ENCODE measurements around the gene CDC42. TPM values are rescaled to one million over a fixed set of nuclear protein-coding genes. Genes with fewer than 3 reads are reported as not detected.

The CDC42 gene
- total RNA-seq, 1 experiment from 2014 or later = 217 TPM

DNA sequence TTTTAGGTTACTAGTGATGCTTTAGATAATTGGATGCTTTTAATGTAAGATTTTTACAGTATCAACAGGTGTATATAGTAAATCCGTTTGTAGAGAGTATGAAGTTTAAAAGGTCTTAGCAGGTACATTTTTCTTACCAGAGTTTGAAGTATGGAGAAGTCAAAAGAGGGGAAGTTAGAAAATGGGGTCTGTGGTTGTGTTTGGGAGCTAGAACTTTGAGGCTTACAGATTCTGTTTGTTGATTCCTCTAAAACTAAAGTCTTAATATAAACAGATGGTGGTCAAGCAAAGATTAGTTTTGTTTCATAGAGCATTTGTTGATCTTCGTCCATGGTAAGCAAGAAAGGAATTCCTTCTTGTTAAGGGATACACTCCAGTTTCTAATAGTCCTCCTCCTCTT is 35.8 kb downstream of the CDC42 start:
- no TSS peak for BruUV-seq (replicated peaks)
- H4K20me1 ChIP-seq (ENCODE audit: insufficient read depth) = peaks cover 33% of the 10 kb centered on the region; the same call in 1 of the 2 replicates

GRCh38 chr1:22089134-22089571 is 36.6 kb downstream of the CDC42 start:
- Histone ChIP-seq H3K79me2 (ENCODE audit: insufficient read depth, low read length) (peaks cover 91% of the 10 kb centered on the region), H3K4me1 (ENCODE audit: control insufficient read depth in 1 of 2, insufficient read depth in 2 of 2, low read length in 2 of 2) (no peaks in the 10 kb centered on the region), H3K27ac (ENCODE audit: low read depth, low read length) (no peak overlapping the region), H3K4me2 (ENCODE audit: low read length) (no peak overlapping the region), H3K27me3 (ENCODE audit: insufficient read depth, low read length) (no peaks in the 10 kb centered on the region), H3K4me3 (replicated peaks in 1 of 2; ENCODE audit: low read depth in 1 of 2, low read length in 2 of 2) (no peak overlapping the region), H4K20me1 (ENCODE audit: insufficient read depth) (peaks cover 33% of the 10 kb centered on the region; the same call in 1 of the 2 replicates), H3K36me3 (ENCODE audit: control insufficient read depth in 1 of 2, insufficient read depth in 2 of 2, low read length in 2 of 2) (peaks cover 14 to 21% of the 10 kb centered on the region in 2 experiments), H3K9ac (ENCODE audit: low read length) (no peak overlapping the region), H3K9me3 (ENCODE audit: control insufficient read depth in 1 of 2, insufficient read depth in 1 of 2, low read depth in 1 of 2, low read length in 2 of 2) (no peaks in the 10 kb centered on the region), H2AFZ (ENCODE audit: low read depth, low read length, poor library complexity, severe bottlenecking) (no peak overlapping the region), H3K9me2 (ENCODE audit: insufficient read depth) (no peaks in the 10 kb centered on the region)
- intact Hi-C loops (cut with micrococcal nuclease) = no loop called here
- TF ChIP-seq, protein P1, sequence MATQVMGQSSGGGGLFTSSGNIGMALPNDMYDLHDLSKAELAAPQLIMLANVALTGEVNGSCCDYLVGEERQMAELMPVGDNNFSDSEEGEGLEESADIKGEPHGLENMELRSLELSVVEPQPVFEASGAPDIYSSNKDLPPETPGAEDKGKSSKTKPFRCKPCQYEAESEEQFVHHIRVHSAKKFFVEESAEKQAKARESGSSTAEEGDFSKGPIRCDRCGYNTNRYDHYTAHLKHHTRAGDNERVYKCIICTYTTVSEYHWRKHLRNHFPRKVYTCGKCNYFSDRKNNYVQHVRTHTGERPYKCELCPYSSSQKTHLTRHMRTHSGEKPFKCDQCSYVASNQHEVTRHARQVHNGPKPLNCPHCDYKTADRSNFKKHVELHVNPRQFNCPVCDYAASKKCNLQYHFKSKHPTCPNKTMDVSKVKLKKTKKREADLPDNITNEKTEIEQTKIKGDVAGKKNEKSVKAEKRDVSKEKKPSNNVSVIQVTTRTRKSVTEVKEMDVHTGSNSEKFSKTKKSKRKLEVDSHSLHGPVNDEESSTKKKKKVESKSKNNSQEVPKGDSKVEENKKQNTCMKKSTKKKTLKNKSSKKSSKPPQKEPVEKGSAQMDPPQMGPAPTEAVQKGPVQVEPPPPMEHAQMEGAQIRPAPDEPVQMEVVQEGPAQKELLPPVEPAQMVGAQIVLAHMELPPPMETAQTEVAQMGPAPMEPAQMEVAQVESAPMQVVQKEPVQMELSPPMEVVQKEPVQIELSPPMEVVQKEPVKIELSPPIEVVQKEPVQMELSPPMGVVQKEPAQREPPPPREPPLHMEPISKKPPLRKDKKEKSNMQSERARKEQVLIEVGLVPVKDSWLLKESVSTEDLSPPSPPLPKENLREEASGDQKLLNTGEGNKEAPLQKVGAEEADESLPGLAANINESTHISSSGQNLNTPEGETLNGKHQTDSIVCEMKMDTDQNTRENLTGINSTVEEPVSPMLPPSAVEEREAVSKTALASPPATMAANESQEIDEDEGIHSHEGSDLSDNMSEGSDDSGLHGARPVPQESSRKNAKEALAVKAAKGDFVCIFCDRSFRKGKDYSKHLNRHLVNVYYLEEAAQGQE (IDR thresholded peaks at IDR 0.05; ENCODE audit: low read depth) = no peak
- no peak for TF ChIP-seq CEBPB (IDR thresholded peaks at IDR 0.05; ENCODE audit: low read depth)
- no peak for TF ChIP-seq RAD21 (IDR thresholded peaks at IDR 0.05; ENCODE audit: low read depth)
- no peak for TF ChIP-seq YY1 (IDR thresholded peaks at IDR 0.05; ENCODE audit: extremely low read depth, insufficient replicate concordance, low read depth, low read length)
- TF ChIP-seq SP1 (IDR thresholded peaks at IDR 0.05; ENCODE audit: low read depth) = no peak
- no peak for TF ChIP-seq CTCF (IDR thresholded peaks at IDR 0.05 in 2 of 3, conservative IDR thresholded peaks at IDR 0.05 in 1 of 3; ENCODE audit: borderline replicate concordance in 1 of 3, insufficient read depth in 1 of 3, low read depth in 2 of 3, low read length in 2 of 3)
- TF ChIP-seq ZFX (IDR thresholded peaks at IDR 0.05) = no peak
- TF ChIP-seq ATF3 (IDR thresholded peaks at IDR 0.05) = no peak
- no peak for TF ChIP-seq JUND (IDR thresholded peaks at IDR 0.05)
- no peak for TF ChIP-seq SRF (IDR thresholded peaks at IDR 0.05; ENCODE audit: low read depth)
- no peak for TF ChIP-seq POLR2A (IDR thresholded peaks at IDR 0.05; ENCODE audit: borderline replicate concordance, extremely low read depth, insufficient read depth, insufficient read length)
- no peak for TF ChIP-seq POLR2AphosphoS5 (IDR thresholded peaks at IDR 0.05; ENCODE audit: low read depth, low read length)
- TF ChIP-seq TCF7L2 (IDR thresholded peaks at IDR 0.05; ENCODE audit: borderline replicate concordance, extremely low read depth, insufficient read depth, insufficient read length) = no peak
- TF ChIP-seq EGR1 (IDR thresholded peaks at IDR 0.05; ENCODE audit: low read depth) = no peak
- TF ChIP-seq CBX3 (IDR thresholded peaks at IDR 0.05; ENCODE audit: low read depth) = no peak
- no TSS peak for BruUV-seq (replicated peaks)
- DNase-seq (ENCODE audit: low read depth, low spot score) (no peak), ATAC-seq (no peak)
- ChIA-PET RAD21 (ENCODE audit: low non-redundant PET in 1 of 2, low total read pairs in 2 of 2, uncharacterized antibody in 2 of 2, unreplicated experiment in 2 of 2) (no interaction called here), POLR2A (no interaction called here), CTCF (no interaction called here)

More for the DNA sequence above, 35.8 kb downstream of the CDC42 start:
- Histone ChIP-seq H3K27ac (ENCODE audit: low read depth, low read length) (no peak overlapping the region), H2AFZ (ENCODE audit: low read depth, low read length, poor library complexity, severe bottlenecking) (no peak overlapping the region), H3K79me2 (ENCODE audit: insufficient read depth, low read length) (peaks cover 92% of the 10 kb centered on the region), H3K9ac (ENCODE audit: low read length) (no peak overlapping the region), H3K9me3 (ENCODE audit: control insufficient read depth in 1 of 2, insufficient read depth in 1 of 2, low read depth in 1 of 2, low read length in 2 of 2) (no peaks in the 10 kb centered on the region), H3K36me3 (ENCODE audit: control insufficient read depth in 1 of 2, insufficient read depth in 2 of 2, low read length in 2 of 2) (peaks cover 14 to 20% of the 10 kb centered on the region in 2 experiments), H3K27me3 (ENCODE audit: insufficient read depth, low read length) (no peaks in the 10 kb centered on the region), H3K4me1 (ENCODE audit: control insufficient read depth in 1 of 2, insufficient read depth in 2 of 2, low read length in 2 of 2) (no peaks in the 10 kb centered on the region), H3K4me3 (replicated peaks in 1 of 2; ENCODE audit: low read depth in 1 of 2, low read length in 2 of 2) (no peak overlapping the region), H3K4me2 (ENCODE audit: low read length) (no peak overlapping the region), H3K9me2 (ENCODE audit: insufficient read depth) (no peaks in the 10 kb centered on the region)
- DNase-seq (ENCODE audit: low read depth, low spot score) (no peak), ATAC-seq (no peak)
- ChIA-PET POLR2A (no interaction called here), RAD21 (ENCODE audit: low non-redundant PET in 1 of 2, low total read pairs in 2 of 2, uncharacterized antibody in 2 of 2, unreplicated experiment in 2 of 2) (no interaction called here), CTCF (no interaction called here)
- intact Hi-C loops (cut with micrococcal nuclease) = no loop called here
- no peak for TF ChIP-seq SP1 (IDR thresholded peaks at IDR 0.05; ENCODE audit: low read depth)
- TF ChIP-seq ZFX (IDR thresholded peaks at IDR 0.05) = no peak
- no peak for TF ChIP-seq TCF7L2 (IDR thresholded peaks at IDR 0.05; ENCODE audit: borderline replicate concordance, extremely low read depth, insufficient read depth, insufficient read length)
- no peak for TF ChIP-seq EZH2 (IDR thresholded peaks at IDR 0.05)
